ENCODE results near the gene C11orf24. TPM values are rescaled to one million over a fixed set of nuclear protein-coding genes. Genes with fewer than 3 reads are reported as not detected.

Gene C11orf24
- total RNA-seq, result 10 to 100 TPM; 15.4 to 29.8 (median 24.1) TPM

DNA sequence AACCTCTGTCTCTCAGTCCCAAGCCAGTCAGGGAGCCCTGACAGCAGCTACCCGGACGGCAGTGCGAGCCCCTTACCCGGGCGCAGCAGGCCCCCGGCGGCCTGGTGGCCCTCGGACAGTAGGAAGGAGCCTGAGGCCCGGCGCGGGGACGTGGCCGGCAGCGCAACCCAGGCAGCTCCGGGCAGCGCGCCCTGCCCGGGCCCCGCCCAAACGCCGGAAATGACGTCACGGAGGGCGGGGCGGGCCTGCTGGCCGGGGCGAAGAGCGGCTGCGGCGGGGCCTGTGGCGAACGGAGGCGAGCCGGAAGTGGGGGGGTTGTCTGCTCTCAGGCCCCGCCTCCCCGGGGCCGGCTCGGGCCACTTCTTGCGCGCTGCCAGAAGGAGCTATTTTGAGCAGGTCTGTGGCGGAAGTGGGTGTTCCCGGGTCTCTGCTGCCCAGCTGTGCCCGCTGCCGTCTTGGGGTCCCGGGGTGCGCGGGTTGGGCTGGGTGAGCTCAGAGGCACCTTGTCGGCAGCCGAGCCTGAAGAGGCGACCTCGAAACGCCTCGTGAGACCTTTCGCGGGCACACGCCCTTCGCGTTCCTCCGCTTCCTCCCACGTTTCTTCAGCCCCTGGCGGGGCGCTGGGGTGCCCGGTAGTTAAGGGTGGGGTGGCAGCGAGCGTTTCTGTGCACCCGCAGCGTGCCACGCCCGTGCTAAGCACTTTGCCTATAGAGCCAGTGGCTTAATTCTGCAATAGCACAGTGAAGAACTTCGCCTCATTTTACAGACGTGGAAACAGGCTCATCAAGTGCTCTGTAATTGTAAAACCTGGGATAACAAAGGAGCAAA lies at the start of gene C11orf24:
Gene C11orf24, minus strand, starts transcription at position 193 of the 828 bp plus-strand sequence. CDS start 8,206 bp downstream, outside the sequence.
- H3K4me3 ChIP-seq, result peak within 1 kb of the TSS; percentile 77 to 97 (median 95)
- peak; percentile 83 to 95 (median 90) for ATAC-seq (replicated peaks in 6 of 8)
- WGBS, 10 experiments, result 0 to 14% (median 0%) methylated on average over 2 to 11 of the region's 71 CpGs; no CpG with 5 or more reads in 5 of the 10 experiments
- peak within 1 kb of the TSS; percentile 96 to 99 for H3K27ac ChIP-seq
- in situ Hi-C loops (cut with MboI; ENCODE audit: low pct_unique_long_range_greater_than_20kb in 2 of 9, low sequenced_read_pairs in 9 of 9, unreplicated experiment in 9 of 9), result loop anchor here in 3 of 9 experiments (25.0 kb wide), 3 partner anchors 165 to 1390 kb away; partner anchors contain the start of gene PPP6R3 (in 1 of the 3)
- peaks cover 10 to 19% of the 10 kb centered on the region in 2 donors for H3K4me1 ChIP-seq (replicated peaks in 1 of 2)

GRCh38 chr11:68317147-68317785 lies 45.5 kb upstream of the C11orf24 start:
- 0 to 100% (median 100%) methylated on average over 1 to 6 of the region's 15 CpGs; no CpG with 5 or more reads in 5 of the 10 experiments for WGBS, 10 experiments
- in situ Hi-C loops (cut with MboI; ENCODE audit: low pct_unique_long_range_greater_than_20kb in 2 of 9, low sequenced_read_pairs in 9 of 9, unreplicated experiment in 9 of 9), result no loop called here
- ATAC-seq (replicated peaks in 6 of 8), result no peak
- H3K4me3 ChIP-seq, result no peak overlapping the region
- peaks cover 12 to 16% of the 10 kb centered on the region in 2 donors for H3K4me1 ChIP-seq (replicated peaks in 1 of 2)
- no peak overlapping the region for H3K27ac ChIP-seq

- in situ Hi-C loops (cut with MboI; ENCODE audit: low pct_unique_long_range_greater_than_20kb in 2 of 9, low sequenced_read_pairs in 9 of 9, unreplicated experiment in 9 of 9), result no loop called here
- 80 to 100% (median 85%) methylated on average over 1 to 16 of the region's 19 CpGs; no CpG with 5 or more reads in 4 of the 10 experiments for WGBS, 10 experiments
- peak in 4 of 8 experiments; percentile 23 to 34 (median 28) for ATAC-seq (replicated peaks in 6 of 8)
- peak overlapping the region in 1 of 2 donors; percentile 3 for H3K27ac ChIP-seq
- H3K4me3 ChIP-seq, result peak overlapping the region in 3 of 5 donors; percentile 64 to 81 (median 79)
- H3K4me1 ChIP-seq (replicated peaks in 1 of 2), result peaks cover 12 to 16% of the 10 kb centered on the region in 2 donors
These were observed 43.6 kb upstream of the C11orf24 start for GRCh38 chr11:68315171-68315920.

GRCh38 chr11:68314203-68315170 lies 42.7 kb upstream of the C11orf24 start:
- Histone ChIP-seq H3K4me3 (peak overlapping the region; percentile 64 to 81 (median 75)), H3K27ac (peak overlapping the region in 1 of 2 donors; percentile 3), H3K4me1 (replicated peaks in 1 of 2) (peaks cover 12 to 16% of the 10 kb centered on the region in 2 donors)
- in situ Hi-C loops (cut with MboI; ENCODE audit: low pct_unique_long_range_greater_than_20kb in 2 of 9, low sequenced_read_pairs in 9 of 9, unreplicated experiment in 9 of 9), result no loop called here
- WGBS, 10 experiments, result 11 to 76% (median 33%) methylated on average over 1 to 17 of the region's 27 CpGs
- ATAC-seq (replicated peaks in 6 of 8), result peak in 6 of 8 experiments; percentile 4 to 23 (median 12)

DNA sequence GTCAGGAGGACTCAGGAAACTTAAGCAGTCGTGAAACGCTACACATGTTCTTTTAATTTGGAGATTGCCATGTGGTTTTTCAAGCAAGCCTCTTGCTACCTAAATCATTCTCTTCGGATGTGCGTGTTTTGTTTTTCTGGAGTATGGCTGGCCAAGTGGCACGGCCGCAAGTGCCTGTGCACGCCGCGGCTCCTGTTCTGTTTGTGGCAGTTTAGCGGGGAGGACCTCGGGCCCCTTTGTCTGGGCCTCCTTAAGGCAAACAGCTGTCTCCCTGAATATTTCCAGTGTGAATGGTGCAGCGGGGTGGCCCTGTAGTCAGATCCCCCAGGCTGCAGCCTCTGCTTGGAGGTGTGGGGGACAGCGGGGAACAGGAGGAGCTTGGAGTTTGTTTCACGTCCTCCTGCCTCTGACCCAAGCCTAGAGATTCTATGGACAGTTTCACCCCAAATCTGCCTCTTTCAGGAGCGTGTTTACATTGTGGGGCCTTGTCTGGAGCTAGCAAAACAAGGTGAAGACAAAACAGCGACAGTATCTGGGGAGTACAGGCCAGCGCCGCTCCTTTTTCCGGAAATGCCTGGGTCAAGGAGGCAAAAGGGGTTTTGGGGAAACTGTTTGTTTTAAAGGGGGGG lies 41.9 kb upstream of the C11orf24 start:
- WGBS, 10 experiments, result 0 to 61% (median 5%) methylated on average over 1 to 6 of the region's 19 CpGs; no CpG with 5 or more reads in 1 of the 10 experiments
- Histone ChIP-seq H3K4me3 (peak overlapping the region; percentile 64 to 81 (median 75)), H3K27ac (no peak overlapping the region), H3K4me1 (replicated peaks in 1 of 2) (peaks cover 12 to 16% of the 10 kb centered on the region in 2 donors)
- ATAC-seq (replicated peaks in 6 of 8), result peak; percentile 4 to 35 (median 14)
- in situ Hi-C loops (cut with MboI; ENCODE audit: low pct_unique_long_range_greater_than_20kb in 2 of 9, low sequenced_read_pairs in 9 of 9, unreplicated experiment in 9 of 9), result no loop called here

GRCh38 chr11:68312780-68313573 lies 41.2 kb upstream of the C11orf24 start:
- ATAC-seq (replicated peaks in 6 of 8), result peak in 7 of 8 experiments; percentile 2 to 53 (median 11)
- peak overlapping the region; percentile 64 to 81 (median 75) for H3K4me3 ChIP-seq
- WGBS, 10 experiments, result 0% methylated on average over 4 to 10 of the region's 102 CpGs; no CpG with 5 or more reads in 8 of the 10 experiments
- peak overlapping the region in 1 of 2 donors; percentile 41 for H3K27ac ChIP-seq
- in situ Hi-C loops (cut with MboI; ENCODE audit: low pct_unique_long_range_greater_than_20kb in 2 of 9, low sequenced_read_pairs in 9 of 9, unreplicated experiment in 9 of 9), result no loop called here
- H3K4me1 ChIP-seq (replicated peaks in 1 of 2), result peaks cover 12 to 16% of the 10 kb centered on the region in 2 donors

DNA sequence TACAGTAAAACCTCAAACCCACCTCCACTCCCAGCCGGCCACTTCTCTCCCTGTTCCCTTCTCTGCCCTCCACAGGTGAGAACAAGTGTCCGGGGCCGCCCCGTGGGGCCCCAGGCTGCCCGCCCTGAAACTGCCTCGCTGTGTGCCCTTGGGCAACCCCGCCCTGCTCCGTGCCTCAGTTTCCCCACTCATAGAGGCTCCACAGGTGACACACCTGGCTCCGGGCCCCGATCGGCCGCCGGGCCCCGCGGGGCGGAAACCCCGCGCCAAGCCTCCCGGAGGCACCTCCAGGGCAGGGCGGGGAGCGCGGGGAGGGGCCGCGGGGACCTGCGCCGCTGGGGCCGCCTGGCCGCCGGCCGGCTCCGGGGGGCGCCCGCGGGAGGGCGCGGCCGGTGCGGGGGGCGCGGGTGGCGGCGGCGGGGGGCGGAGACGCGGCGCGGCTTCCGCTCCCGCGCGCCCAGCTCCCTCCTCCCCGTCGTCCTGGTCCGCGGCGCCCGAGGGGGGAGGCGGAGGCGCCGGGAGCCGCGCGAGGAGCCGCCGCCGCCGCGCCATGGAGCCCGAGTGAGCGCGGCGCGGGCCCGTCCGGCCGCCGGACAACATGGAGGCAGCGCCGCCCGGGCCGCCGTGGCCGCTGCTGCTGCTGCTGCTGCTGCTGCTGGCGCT lies 40.5 kb upstream of the C11orf24 start, which contains the start of gene LRP5:
Gene LRP5, plus strand, starts transcription at position 475 of the 663 bp plus-strand sequence. Its CDS starts 124 bp downstream, at position 599.
- Histone ChIP-seq H3K4me3 (peak within 1 kb of the TSS; percentile 64 to 81 (median 75)), H3K4me1 (replicated peaks in 1 of 2) (peaks cover 12 to 16% of the 10 kb centered on the region in 2 donors), H3K27ac (peak within 1 kb of the TSS in 1 of 2 donors; percentile 41)
- 17% methylated on average over 8 of the region's 85 CpGs; no CpG with 5 or more reads in 9 of the 10 experiments for WGBS, 10 experiments
- in situ Hi-C loops (cut with MboI; ENCODE audit: low pct_unique_long_range_greater_than_20kb in 2 of 9, low sequenced_read_pairs in 9 of 9, unreplicated experiment in 9 of 9), result no loop called here
- peak; percentile 51 to 76 (median 66) for ATAC-seq (replicated peaks in 6 of 8)

DNA sequence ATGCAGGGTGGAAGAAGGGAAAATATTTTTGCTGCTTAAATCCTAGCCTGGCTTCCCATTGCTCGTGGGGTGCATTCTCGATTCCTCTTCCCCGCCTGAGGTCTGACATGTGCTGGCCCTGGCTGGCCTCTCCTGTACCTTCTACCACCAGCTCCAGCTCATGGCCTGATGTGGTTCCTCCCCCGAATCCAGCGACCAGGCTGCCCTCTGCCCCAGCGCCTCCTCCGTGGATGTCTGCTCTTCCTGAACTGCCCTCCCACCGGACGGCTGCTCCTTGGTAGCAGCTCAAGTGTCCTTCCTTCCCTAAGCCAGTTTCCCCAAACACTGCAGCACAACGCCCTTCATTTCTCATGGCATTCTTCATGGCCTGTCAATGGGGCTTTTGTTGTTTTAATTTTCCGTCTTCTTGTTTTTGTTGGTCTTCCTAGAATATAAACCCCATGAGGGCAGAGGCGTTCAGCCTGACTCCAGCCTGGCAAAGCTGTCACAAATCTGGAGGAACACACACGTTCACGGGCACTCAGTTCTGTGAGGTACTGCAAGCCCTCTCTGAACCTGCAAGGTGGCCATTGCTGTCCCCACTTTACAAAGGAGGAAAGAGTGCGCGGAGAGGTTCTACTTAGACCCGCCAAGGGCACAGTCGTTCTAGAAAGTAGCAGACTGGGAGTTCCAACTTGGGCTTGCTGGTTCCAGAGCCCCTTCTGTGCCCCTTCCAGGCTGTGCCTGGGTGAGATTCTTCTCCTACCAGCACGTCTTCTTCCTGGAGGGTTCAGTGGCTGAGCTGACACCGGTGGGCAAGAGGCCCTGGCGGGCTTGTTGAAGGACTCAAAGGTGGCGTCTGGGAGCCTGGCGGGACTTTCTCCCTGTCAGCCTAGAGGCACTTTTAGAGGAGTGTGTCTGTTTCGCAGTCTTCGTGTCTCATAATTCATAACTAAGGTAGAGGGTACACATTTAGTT lies 39.7 kb upstream of the C11orf24 start:
- WGBS, 10 experiments, result 72 to 100% (median 86%) methylated on average over 3 to 17 of the region's 25 CpGs
- H3K4me1 ChIP-seq (replicated peaks in 1 of 2), result peaks cover 12 to 16% of the 10 kb centered on the region in 2 donors
- peak overlapping the region in 1 of 5 donors; percentile 64 for H3K4me3 ChIP-seq
- in situ Hi-C loops (cut with MboI; ENCODE audit: low pct_unique_long_range_greater_than_20kb in 2 of 9, low sequenced_read_pairs in 9 of 9, unreplicated experiment in 9 of 9), result no loop called here
- no peak overlapping the region for H3K27ac ChIP-seq
- ATAC-seq (replicated peaks in 6 of 8), result no peak

- Histone ChIP-seq H3K4me1 (replicated peaks in 1 of 2) (peaks cover 2 to 9% of the 10 kb centered on the region in 2 donors), H3K4me3 (no peak overlapping the region), H3K27ac (no peak overlapping the region)
- ATAC-seq (replicated peaks in 6 of 8), result no peak
- in situ Hi-C loops (cut with MboI; ENCODE audit: low pct_unique_long_range_greater_than_20kb in 2 of 9, low sequenced_read_pairs in 9 of 9, unreplicated experiment in 9 of 9), result no loop called here
- WGBS, 10 experiments, result 40 to 100% (median 71%) methylated on average over 1 to 2 of the region's 2 CpGs; no CpG with 5 or more reads in 3 of the 10 experiments
These were observed 37.9 kb upstream of the C11orf24 start for GRCh38 chr11:68309621-68310185.

Data from motor neuron (in vitro differentiated cells).